22Rv1 (cell line): ENCODE data around the gene COPS8.

Experiments used
- CTCF ChIP-seq: fragments of 450-650 bp; IDR thresholded peaks from 2 replicates; pipeline ENCODE4 v1.5.1; 2017; ENCODE audit warnings: mild to moderate bottlenecking
- ZFX ChIP-seq: fragments of 450-650 bp; IDR thresholded peaks from 2 replicates; pipeline ENCODE4 v1.6.1; 2017; ENCODE audit warnings: antibody characterized with exemption, borderline replicate concordance

- TF ChIP-seq CTCF (no peak), ZFX (no peak)
Measured at GRCh38 chr2:237057107-237057506, 28.6 kb upstream of the COPS8 start.
